Calu3 (cell line): ENCODE data around the gene PTGES2. TPM values are rescaled to one million over a fixed set of nuclear protein-coding genes. Genes with fewer than 3 reads are reported as not detected.

ENCODE experiments used
- BruUV-seq: library from RNA; stranded (reverse); fragments of 400-500 nt; replicated peaks from 2 replicates; lab custom pipeline; 2021; lab: Mats Ljungman, UMichigan
- CTCF ChIA-PET: fragments of 300-600 bp; sonication (Branson Sonifier 250); formaldehyde crosslinking; loops from one replicate; lab custom pipeline; 2022; ENCODE audit warnings: antibody characterized with exemption; lab: Charles Lee
- DNase-seq: peaks from one replicate; pipeline ENCODE4 v3.0.0; 2022
- H3K27ac Mint-ChIP-seq: one replicate; pipeline ENCODE4 v1.8.0; 2022; ENCODE audit warnings: mixed read lengths; ENCODE audit not compliant: unreplicated experiment
- H3K27me3 Mint-ChIP-seq: one replicate; pipeline ENCODE4 v1.8.0; 2022; ENCODE audit warnings: mixed read lengths; ENCODE audit not compliant: unreplicated experiment
- H3K36me3 Mint-ChIP-seq: one replicate; pipeline ENCODE4 v1.8.0; 2022; ENCODE audit warnings: mild to moderate bottlenecking, moderate library complexity, mixed read lengths; ENCODE audit not compliant: insufficient read depth, unreplicated experiment
- H3K4me1 Mint-ChIP-seq: one replicate; pipeline ENCODE4 v1.8.0; 2022; ENCODE audit warnings: mild to moderate bottlenecking, low read depth, mixed read lengths; ENCODE audit not compliant: unreplicated experiment
- H3K4me3 Mint-ChIP-seq: one replicate; pipeline ENCODE4 v1.8.0; 2022; ENCODE audit warnings: mild to moderate bottlenecking, low read depth, moderate library complexity, mixed read lengths; ENCODE audit not compliant: unreplicated experiment
- H3K9me3 Mint-ChIP-seq: one replicate; pipeline ENCODE4 v1.8.0; 2022; ENCODE audit warnings: low read depth, mixed read lengths; ENCODE audit not compliant: unreplicated experiment
- CTCF ChIP-seq: fragments of 200-600 bp; IDR thresholded peaks from one replicate; pipeline ENCODE4 v1.8.0; 2022; ENCODE audit warnings: antibody characterized with exemption; ENCODE audit not compliant: unreplicated experiment
- intact Hi-C: fragments of 100-400 bp; cut with micrococcal nuclease; formaldehyde crosslinking; loops from one replicate; pipeline ENCODE4 v1.10.0; 2022; ENCODE audit not compliant: unreplicated experiment
- total RNA-seq: library from RNA; stranded (reverse); gene quantifications from 2 replicates; pipeline ENCODE4 v1.2.3, GENCODE V29; 2022

The PTGES2 gene
- total RNA-seq, 1 experiment from 2014 or later = 137 TPM

DNA sequence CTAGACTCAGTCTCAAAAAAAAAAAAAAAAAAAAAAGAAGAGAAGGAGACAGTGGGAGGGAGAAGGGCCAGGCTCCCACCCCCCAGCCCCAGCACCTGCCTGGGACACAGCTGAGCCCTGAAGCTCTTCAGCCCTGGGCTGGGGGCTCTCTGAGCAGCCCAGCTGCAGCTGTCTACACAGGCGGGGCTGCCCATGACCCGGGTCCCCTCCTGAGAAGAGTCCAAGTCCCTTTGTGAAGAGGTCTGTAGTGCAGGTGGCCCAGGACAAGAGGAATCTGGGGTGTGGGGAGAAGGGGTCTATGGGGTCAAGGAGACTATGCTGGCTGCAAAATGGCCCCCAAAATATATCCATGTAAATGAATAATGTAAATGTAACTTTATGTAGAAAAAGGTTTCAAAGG is 15.1 kb upstream of the PTGES2 start:
- BruUV-seq = no TSS peak
- Mint-ChIP-seq H3K36me3 (peaks cover 23% of the 10 kb centered on the region), H3K9me3 (no peaks in the 10 kb centered on the region), H3K4me1 (peaks cover 33% of the 10 kb centered on the region), H3K27me3 (no peaks in the 10 kb centered on the region), H3K4me3 (no peak overlapping the region), H3K27ac (peak overlapping the region; percentile 27)
- no peak for DNase-seq
- intact Hi-C loops = no loop called here
- CTCF ChIA-PET = no interaction called here
- no peak for TF ChIP-seq CTCF

DNA sequence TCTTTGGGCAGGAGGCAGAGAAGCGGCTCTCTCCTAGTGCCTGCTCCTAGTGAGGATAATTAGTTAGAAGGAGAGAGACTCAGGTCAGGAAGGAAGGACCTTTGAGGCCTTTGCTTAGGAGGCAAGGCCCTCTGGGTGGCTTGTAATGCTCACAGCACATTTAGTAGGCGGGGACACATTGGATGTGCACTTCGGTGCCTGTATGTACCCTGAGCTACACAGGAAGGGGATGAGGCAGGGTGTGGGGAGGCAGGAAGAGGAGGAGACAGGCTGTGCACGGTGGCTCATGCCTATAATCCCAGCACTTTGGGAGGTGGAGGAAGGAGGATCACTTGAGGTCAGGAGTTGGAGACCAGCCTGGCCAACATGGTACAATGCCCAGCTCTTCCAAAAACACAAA is 14.5 kb upstream of the PTGES2 start:
- Mint-ChIP-seq H3K36me3 (peaks cover 28% of the 10 kb centered on the region), H3K27me3 (no peaks in the 10 kb centered on the region), H3K4me1 (peaks cover 37% of the 10 kb centered on the region), H3K9me3 (no peaks in the 10 kb centered on the region), H3K27ac (peak overlapping the region; percentile 27), H3K4me3 (no peak overlapping the region)
- no peak for DNase-seq
- intact Hi-C loops = no loop called here
- no TSS peak for BruUV-seq
- TF ChIP-seq CTCF = no peak
- CTCF ChIA-PET = no interaction called here

DNA sequence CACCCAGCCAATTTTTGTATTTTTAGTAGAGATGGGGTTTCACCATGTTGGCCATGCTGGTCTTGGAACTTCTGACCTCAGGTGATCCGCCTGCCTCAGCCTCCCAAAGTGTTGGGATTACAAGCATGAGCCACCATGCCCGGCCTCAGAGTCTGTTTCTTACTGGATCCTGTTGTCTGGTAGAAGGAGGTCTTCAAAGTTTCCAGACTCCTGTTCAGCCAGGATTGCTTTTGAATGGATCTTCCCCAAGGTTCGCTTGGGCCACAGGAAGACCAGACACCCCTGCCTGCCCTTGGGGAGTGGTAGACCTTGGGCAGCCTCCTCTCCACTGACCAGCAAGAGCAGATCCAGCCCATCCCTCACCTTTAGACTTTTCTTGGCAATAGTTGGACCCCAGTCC is 14.1 kb upstream of the PTGES2 start:
- DNase-seq = no peak
- BruUV-seq = no TSS peak
- intact Hi-C loops = no loop called here
- Mint-ChIP-seq H3K27ac (peak overlapping the region; percentile 27), H3K9me3 (no peaks in the 10 kb centered on the region), H3K4me1 (peaks cover 37% of the 10 kb centered on the region), H3K27me3 (no peaks in the 10 kb centered on the region), H3K4me3 (no peak overlapping the region), H3K36me3 (peaks cover 29% of the 10 kb centered on the region)
- no peak for TF ChIP-seq CTCF
- CTCF ChIA-PET = no interaction called here

DNA sequence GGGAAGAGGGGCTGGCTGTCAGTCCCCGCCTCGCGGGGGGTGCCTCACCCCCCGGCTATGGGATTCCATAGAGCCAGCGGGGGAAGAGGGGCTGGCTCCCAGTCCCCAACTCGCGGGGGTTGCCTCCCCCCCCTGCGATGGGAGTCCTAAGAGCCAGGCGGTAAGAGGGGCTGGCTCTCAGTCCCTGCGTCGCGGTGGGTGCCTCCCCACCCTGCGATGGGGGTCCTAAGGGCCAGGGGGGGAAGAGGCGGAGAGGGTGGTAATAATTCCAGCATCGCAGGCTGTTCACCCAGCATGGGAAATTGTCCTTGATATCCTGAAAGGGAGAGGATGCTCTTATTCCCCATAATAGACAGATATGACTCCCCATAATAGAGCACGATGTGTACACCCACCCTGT is 12.1 kb upstream of the PTGES2 start:
- DNase-seq = no peak
- peaks cover 18% of the 10 kb centered on the region for H3K36me3 Mint-ChIP-seq
- H3K27me3 Mint-ChIP-seq = no peaks in the 10 kb centered on the region
- H3K9me3 Mint-ChIP-seq = no peaks in the 10 kb centered on the region
- CTCF ChIA-PET = no interaction called here
- H3K27ac Mint-ChIP-seq = no peak overlapping the region
- peaks cover 49% of the 10 kb centered on the region for H3K4me1 Mint-ChIP-seq
- BruUV-seq = no TSS peak
- no peak for TF ChIP-seq CTCF
- H3K4me3 Mint-ChIP-seq = no peak overlapping the region
- intact Hi-C loops = no loop called here
